ENCODE data around the gene ANTXR2.

DNA sequence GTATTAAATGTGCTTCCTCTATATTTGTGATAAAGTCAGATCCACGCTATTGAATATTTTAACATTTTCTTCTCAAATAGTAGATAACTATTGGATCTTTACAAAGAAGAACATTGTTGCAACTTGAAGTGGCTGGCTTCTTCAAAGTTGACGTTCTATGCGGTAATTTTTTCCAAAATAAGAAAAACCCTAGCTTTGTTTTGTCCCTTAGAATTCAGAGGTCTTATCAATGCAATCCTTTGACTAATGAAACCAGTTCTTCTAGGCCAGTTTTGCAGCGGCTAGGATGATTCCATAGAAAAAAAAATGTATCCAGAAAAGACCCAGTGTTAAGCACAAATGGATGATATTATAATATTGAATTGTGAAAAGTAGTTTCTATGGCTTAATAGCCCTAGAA, 89.6 kb downstream of the ANTXR2 start:
- no peak for TF ChIP-seq CTCF (IDR thresholded peaks at IDR 0.05)
- TF ChIP-seq POLR2AphosphoS5 (IDR thresholded peaks at IDR 0.05) = no peak
- no peak for TF ChIP-seq POLR2A (IDR thresholded peaks at IDR 0.05)
- TF ChIP-seq EP300 (IDR thresholded peaks at IDR 0.05) = no peak
